HepG2 (cell line): ENCODE results near the gene NSL1. TPM values are rescaled to one million over a fixed set of nuclear protein-coding genes. Genes with fewer than 3 reads are reported as not detected.

Source experiments
- HNF4A ChIP-seq: sonication (generic); formaldehyde crosslinking; IDR thresholded peaks from 2 replicates; pipeline ENCODE4 v1.4.0; 2020; ENCODE audit warnings: missing genetic modification reagents
- NRL ChIP-seq: sonication (generic); formaldehyde crosslinking; IDR thresholded peaks from 2 replicates; pipeline ENCODE4 v1.5.0; 2020; ENCODE audit warnings: missing genetic modification reagents, mild to moderate bottlenecking, moderate library complexity, borderline replicate concordance
- TARDBP ChIP-seq: sonication (generic); formaldehyde crosslinking; IDR thresholded peaks from 2 replicates; pipeline ENCODE4 v1.8.0; 2022; ENCODE audit warnings: mild to moderate bottlenecking, missing genetic modification reagents
- TEAD2 ChIP-seq: sonication (generic); formaldehyde crosslinking; IDR thresholded peaks from 2 replicates; pipeline ENCODE4 v1.9.0; 2021; ENCODE audit warnings: missing genetic modification reagents
- ZFP1 ChIP-seq: IDR thresholded peaks from 2 replicates; pipeline ENCODE4 v1.6.1; 2016
- ZFX ChIP-seq: sonication (generic); formaldehyde crosslinking; IDR thresholded peaks from 2 replicates; pipeline ENCODE4 v1.4.0; 2020; ENCODE audit warnings: mild to moderate bottlenecking, low read depth, missing genetic modification reagents, moderate library complexity
- ZNF547 ChIP-seq: sonication (generic); formaldehyde crosslinking; IDR thresholded peaks from 2 replicates; pipeline ENCODE4 v1.5.1; 2020; ENCODE audit warnings: mild to moderate bottlenecking, missing genetic modification reagents
- ZNF737 ChIP-seq: sonication (generic); formaldehyde crosslinking; IDR thresholded peaks from 2 replicates; pipeline ENCODE4 v1.5.0; 2020; ENCODE audit warnings: missing genetic modification reagents, mild to moderate bottlenecking, borderline replicate concordance
- polyA plus RNA-seq, 8 experiments: library from polyadenylated mRNA; depleted of rRNA in 3 of 8; stranded (reverse) in 7 of 8; unstranded in 1 of 8; fragments of >200 nt; fragmentation: Illumina TruSeq in 4 of 8; extraction: Trizol in 4 of 8; gene quantifications; 2 replicates each; pipeline versions ENCODE4 v1.2.1 to v1.2.3, GENCODE V29; 2011 to 2016; ENCODE audit warnings: low read depth in 4 of 8, missing spikeins in 1 of 8, mixed read lengths in 1 of 8; ENCODE audit not compliant: insufficient read depth in 1 of 8
- total RNA-seq, 5 experiments: library from RNA; depleted of rRNA; stranded (reverse); fragments of >200 nt; fragmentation: Illumina TruSeq; extraction: Trizol; gene quantifications; 2 replicates each; pipeline ENCODE4 v1.2.3, GENCODE V29; 2016; ENCODE audit warnings: low read depth in 1 of 5
- TF ChIP-seq, protein P1 (sequence below): sonication (generic); formaldehyde crosslinking; IDR thresholded peaks from 2 replicates; pipeline ENCODE4 v1.9.0; 2021; ENCODE audit warnings: missing genetic modification reagents, mild to moderate bottlenecking, borderline replicate concordance
- TF ChIP-seq, protein P2 (sequence below): IDR thresholded peaks from 2 replicates; pipeline ENCODE4 v1.4.0; 2020; ENCODE audit warnings: mild to moderate bottlenecking, missing genetic modification reagents
- TF ChIP-seq, protein P3 (sequence below): IDR thresholded peaks from 2 replicates; pipeline ENCODE4 v1.6.1; 2016; ENCODE audit warnings: mild to moderate bottlenecking, missing biosample characterization, missing genetic modification reagents
- TF ChIP-seq, protein P4 (sequence below): sonication (generic); formaldehyde crosslinking; IDR thresholded peaks from 2 replicates; pipeline ENCODE4 v1.8.0; 2022; ENCODE audit warnings: mild to moderate bottlenecking, missing genetic modification reagents
- TF ChIP-seq, protein P5 (sequence below): sonication (generic); formaldehyde crosslinking; IDR thresholded peaks from 2 replicates; pipeline ENCODE4 v1.5.0; 2020; ENCODE audit warnings: mild to moderate bottlenecking, missing genetic modification reagents, borderline replicate concordance
- TF ChIP-seq, protein P6 (sequence below): sonication (generic); formaldehyde crosslinking; IDR thresholded peaks from 2 replicates; pipeline ENCODE4 v1.4.0; 2020; ENCODE audit warnings: missing genetic modification reagents, borderline replicate concordance

NSL1 gene
- total and polyA plus RNA-seq, 2 of the 13 experiments (the other 11 are each of a cell fraction or from before 2014, with no cell fraction given), result 34.5 to 77.4 TPM

DNA sequence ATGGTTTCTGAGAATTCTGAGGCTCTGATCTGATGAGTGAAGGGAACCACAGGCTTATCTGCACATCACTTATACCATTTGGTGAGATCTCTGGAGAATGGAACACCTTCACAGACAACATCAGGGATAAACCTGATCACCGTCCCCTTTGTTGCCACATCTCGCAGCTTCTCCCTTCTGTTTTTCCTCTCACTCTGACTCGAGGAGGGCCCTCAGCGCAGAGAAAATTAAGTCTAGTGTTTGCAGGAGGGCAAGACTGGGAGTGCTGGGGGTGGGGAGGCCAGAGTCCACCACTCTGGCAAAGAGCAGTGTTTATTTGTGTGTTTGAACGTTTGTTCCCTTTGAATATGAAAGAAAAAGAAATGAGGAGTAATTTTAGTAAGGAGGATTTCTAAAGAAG, 63.0 kb downstream of the NSL1 start (continued):
- TF ChIP-seq, protein P1, sequence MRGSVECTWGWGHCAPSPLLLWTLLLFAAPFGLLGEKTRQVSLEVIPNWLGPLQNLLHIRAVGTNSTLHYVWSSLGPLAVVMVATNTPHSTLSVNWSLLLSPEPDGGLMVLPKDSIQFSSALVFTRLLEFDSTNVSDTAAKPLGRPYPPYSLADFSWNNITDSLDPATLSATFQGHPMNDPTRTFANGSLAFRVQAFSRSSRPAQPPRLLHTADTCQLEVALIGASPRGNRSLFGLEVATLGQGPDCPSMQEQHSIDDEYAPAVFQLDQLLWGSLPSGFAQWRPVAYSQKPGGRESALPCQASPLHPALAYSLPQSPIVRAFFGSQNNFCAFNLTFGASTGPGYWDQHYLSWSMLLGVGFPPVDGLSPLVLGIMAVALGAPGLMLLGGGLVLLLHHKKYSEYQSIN (CRISPR knock-in tag), result no peak
- TF ChIP-seq, protein P2, sequence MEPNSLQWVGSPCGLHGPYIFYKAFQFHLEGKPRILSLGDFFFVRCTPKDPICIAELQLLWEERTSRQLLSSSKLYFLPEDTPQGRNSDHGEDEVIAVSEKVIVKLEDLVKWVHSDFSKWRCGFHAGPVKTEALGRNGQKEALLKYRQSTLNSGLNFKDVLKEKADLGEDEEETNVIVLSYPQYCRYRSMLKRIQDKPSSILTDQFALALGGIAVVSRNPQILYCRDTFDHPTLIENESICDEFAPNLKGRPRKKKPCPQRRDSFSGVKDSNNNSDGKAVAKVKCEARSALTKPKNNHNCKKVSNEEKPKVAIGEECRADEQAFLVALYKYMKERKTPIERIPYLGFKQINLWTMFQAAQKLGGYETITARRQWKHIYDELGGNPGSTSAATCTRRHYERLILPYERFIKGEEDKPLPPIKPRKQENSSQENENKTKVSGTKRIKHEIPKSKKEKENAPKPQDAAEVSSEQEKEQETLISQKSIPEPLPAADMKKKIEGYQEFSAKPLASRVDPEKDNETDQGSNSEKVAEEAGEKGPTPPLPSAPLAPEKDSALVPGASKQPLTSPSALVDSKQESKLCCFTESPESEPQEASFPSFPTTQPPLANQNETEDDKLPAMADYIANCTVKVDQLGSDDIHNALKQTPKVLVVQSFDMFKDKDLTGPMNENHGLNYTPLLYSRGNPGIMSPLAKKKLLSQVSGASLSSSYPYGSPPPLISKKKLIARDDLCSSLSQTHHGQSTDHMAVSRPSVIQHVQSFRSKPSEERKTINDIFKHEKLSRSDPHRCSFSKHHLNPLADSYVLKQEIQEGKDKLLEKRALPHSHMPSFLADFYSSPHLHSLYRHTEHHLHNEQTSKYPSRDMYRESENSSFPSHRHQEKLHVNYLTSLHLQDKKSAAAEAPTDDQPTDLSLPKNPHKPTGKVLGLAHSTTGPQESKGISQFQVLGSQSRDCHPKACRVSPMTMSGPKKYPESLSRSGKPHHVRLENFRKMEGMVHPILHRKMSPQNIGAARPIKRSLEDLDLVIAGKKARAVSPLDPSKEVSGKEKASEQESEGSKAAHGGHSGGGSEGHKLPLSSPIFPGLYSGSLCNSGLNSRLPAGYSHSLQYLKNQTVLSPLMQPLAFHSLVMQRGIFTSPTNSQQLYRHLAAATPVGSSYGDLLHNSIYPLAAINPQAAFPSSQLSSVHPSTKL (CRISPR knock-in tag), result peak; percentile 88
- TF ChIP-seq ZFX (CRISPR knock-in tag), result peak; percentile 65
- TF ChIP-seq, protein P3, sequence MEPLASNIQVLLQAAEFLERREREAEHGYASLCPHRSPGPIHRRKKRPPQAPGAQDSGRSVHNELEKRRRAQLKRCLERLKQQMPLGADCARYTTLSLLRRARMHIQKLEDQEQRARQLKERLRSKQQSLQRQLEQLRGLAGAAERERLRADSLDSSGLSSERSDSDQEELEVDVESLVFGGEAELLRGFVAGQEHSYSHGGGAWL (CRISPR knock-in tag), result no peak
- TF ChIP-seq TEAD2 (CRISPR knock-in tag), result no peak
- no peak for TF ChIP-seq ZNF547
- TF ChIP-seq, protein P4, sequence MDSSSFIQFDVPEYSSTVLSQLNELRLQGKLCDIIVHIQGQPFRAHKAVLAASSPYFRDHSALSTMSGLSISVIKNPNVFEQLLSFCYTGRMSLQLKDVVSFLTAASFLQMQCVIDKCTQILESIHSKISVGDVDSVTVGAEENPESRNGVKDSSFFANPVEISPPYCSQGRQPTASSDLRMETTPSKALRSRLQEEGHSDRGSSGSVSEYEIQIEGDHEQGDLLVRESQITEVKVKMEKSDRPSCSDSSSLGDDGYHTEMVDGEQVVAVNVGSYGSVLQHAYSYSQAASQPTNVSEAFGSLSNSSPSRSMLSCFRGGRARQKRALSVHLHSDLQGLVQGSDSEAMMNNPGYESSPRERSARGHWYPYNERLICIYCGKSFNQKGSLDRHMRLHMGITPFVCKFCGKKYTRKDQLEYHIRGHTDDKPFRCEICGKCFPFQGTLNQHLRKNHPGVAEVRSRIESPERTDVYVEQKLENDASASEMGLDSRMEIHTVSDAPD (CRISPR knock-in tag), result 0 out of 2 replicates have a peak, but pooled peaks have one; percentile 27
- no peak for TF ChIP-seq NRL (CRISPR knock-in tag)
- no peak for TF ChIP-seq ZNF737
- TF ChIP-seq TARDBP (CRISPR knock-in tag), result peak; percentile 43; the same call in 1 of the 2 replicates
- peak; percentile 84 for TF ChIP-seq HNF4A (CRISPR knock-in tag)
- TF ChIP-seq ZFP1 (CRISPR knock-in tag), result no peak
- TF ChIP-seq, protein P5, sequence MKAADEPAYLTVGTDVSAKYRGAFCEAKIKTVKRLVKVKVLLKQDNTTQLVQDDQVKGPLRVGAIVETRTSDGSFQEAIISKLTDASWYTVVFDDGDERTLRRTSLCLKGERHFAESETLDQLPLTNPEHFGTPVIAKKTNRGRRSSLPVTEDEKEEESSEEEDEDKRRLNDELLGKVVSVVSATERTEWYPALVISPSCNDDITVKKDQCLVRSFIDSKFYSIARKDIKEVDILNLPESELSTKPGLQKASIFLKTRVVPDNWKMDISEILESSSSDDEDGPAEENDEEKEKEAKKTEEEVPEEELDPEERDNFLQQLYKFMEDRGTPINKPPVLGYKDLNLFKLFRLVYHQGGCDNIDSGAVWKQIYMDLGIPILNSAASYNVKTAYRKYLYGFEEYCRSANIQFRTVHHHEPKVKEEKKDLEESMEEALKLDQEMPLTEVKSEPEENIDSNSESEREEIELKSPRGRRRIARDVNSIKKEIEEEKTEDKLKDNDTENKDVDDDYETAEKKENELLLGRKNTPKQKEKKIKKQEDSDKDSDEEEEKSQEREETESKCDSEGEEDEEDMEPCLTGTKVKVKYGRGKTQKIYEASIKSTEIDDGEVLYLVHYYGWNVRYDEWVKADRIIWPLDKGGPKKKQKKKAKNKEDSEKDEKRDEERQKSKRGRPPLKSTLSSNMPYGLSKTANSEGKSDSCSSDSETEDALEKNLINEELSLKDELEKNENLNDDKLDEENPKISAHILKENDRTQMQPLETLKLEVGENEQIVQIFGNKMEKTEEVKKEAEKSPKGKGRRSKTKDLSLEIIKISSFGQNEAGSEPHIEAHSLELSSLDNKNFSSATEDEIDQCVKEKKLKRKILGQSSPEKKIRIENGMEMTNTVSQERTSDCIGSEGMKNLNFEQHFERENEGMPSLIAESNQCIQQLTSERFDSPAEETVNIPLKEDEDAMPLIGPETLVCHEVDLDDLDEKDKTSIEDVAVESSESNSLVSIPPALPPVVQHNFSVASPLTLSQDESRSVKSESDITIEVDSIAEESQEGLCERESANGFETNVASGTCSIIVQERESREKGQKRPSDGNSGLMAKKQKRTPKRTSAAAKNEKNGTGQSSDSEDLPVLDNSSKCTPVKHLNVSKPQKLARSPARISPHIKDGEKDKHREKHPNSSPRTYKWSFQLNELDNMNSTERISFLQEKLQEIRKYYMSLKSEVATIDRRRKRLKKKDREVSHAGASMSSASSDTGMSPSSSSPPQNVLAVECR (CRISPR knock-in tag), result peak; percentile 19; the same call in 1 of the 2 replicates
- TF ChIP-seq, protein P6, sequence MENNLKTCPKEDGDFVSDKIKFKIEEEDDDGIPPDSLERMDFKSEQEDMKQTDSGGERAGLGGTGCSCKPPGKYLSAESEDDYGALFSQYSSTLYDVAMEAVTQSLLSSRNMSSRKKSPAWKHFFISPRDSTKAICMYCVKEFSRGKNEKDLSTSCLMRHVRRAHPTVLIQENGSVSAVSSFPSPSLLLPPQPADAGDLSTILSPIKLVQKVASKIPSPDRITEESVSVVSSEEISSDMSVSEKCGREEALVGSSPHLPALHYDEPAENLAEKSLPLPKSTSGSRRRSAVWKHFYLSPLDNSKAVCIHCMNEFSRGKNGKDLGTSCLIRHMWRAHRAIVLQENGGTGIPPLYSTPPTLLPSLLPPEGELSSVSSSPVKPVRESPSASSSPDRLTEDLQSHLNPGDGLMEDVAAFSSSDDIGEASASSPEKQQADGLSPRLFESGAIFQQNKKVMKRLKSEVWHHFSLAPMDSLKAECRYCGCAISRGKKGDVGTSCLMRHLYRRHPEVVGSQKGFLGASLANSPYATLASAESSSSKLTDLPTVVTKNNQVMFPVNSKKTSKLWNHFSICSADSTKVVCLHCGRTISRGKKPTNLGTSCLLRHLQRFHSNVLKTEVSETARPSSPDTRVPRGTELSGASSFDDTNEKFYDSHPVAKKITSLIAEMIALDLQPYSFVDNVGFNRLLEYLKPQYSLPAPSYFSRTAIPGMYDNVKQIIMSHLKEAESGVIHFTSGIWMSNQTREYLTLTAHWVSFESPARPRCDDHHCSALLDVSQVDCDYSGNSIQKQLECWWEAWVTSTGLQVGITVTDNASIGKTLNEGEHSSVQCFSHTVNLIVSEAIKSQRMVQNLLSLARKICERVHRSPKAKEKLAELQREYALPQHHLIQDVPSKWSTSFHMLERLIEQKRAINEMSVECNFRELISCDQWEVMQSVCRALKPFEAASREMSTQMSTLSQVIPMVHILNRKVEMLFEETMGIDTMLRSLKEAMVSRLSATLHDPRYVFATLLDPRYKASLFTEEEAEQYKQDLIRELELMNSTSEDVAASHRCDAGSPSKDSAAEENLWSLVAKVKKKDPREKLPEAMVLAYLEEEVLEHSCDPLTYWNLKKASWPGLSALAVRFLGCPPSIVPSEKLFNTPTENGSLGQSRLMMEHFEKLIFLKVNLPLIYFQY (CRISPR knock-in tag), result no peak
